HCT116 (cell line): ENCODE measurements around the gene PEX12. TPM values are rescaled to one million over a fixed set of nuclear protein-coding genes. Genes with fewer than 3 reads are reported as not detected.

Source experiments
- ATAC-seq: fragments of 200-7000 bp; cut with Tn5 transposase; 2 replicates; pipeline ENCODE4 v1.9.1; 2020; ENCODE audit warnings: mild to moderate bottlenecking, moderate library complexity
- BruUV-seq: library from RNA; stranded (reverse); fragments of 400-500 nt; replicated peaks from 2 replicates; lab custom pipeline; 2021; lab: Mats Ljungman, UMichigan
- CTCF ChIA-PET: fragments of 300-600 bp; sonication (Branson Sonifier 250); formaldehyde crosslinking; loops from one replicate; lab custom pipeline; 2021; ENCODE audit warnings: antibody characterized with exemption; lab: Charles Lee
- POLR2A ChIA-PET: fragments of 300-600, 350-600 bp; sonication (Branson Sonifier 250); formaldehyde crosslinking; loops from one replicate; lab custom pipeline; 2021; ENCODE audit warnings: antibody characterized with exemption; lab: Charles Lee
- RAD21 ChIA-PET, 2 experiments: fragments of 300-600 bp; sonication (Branson Sonifier 250); formaldehyde crosslinking; loops; one replicate each; lab custom pipeline; 2023; ENCODE audit warnings: low total read pairs in 2 of 2; ENCODE audit not compliant: uncharacterized antibody in 2 of 2, unreplicated experiment in 2 of 2, low non-redundant PET in 1 of 2; lab: Charles Lee
- DNase-seq: peaks from one replicate; pipeline ENCODE4 v3.0.0-alpha.2; 2010; ENCODE audit warnings: low read depth, low spot score
- H2AFZ ChIP-seq: fragments of 200-600 bp; shearing (Covaris generic), sonication (generic); 2 replicates; pipeline ENCODE4 v1.6.1; 2017; ENCODE audit warnings: low read depth, mixed run types, mixed read lengths, antibody characterized with exemption, low read length; ENCODE audit not compliant: poor library complexity, severe bottlenecking
- H3K27ac ChIP-seq: 2 replicates; pipeline ENCODE4 v1.5.1; 2012; ENCODE audit warnings: low read depth, low read length
- H3K27me3 ChIP-seq: fragments of 200-600 bp; sonication (generic); 2 replicates; pipeline ENCODE4 v1.6.1; 2016; ENCODE audit warnings: mixed run types, low read length, mixed read lengths; ENCODE audit not compliant: insufficient read depth
- H3K36me3 ChIP-seq, 2 experiments: fragments of 200-500 bp in 1 of 2; fragments of 200-600 bp in 1 of 2; sonication (Bioruptor generic) in 1 of 2; sonication (generic) in 1 of 2; 2 replicates each; pipeline versions ENCODE4 v1.5.1 to v1.6.1; 2014 to 2016; ENCODE audit warnings: low read length in 2 of 2, inconsistent platforms in 1 of 2, mixed read lengths in 1 of 2, mixed run types in 1 of 2; ENCODE audit not compliant: insufficient read depth in 2 of 2, control insufficient read depth in 1 of 2
- H3K4me1 ChIP-seq, 2 experiments: fragments of 200-600 bp in 1 of 2; sonication (generic) in 1 of 2; 2 replicates each; pipeline versions ENCODE4 v1.5.1 to v1.6.1; 2012 to 2017; ENCODE audit warnings: low read length in 2 of 2, inconsistent platforms in 1 of 2, mild to moderate bottlenecking in 1 of 2, mixed read lengths in 1 of 2, mixed run types in 1 of 2, moderate library complexity in 1 of 2; ENCODE audit not compliant: insufficient read depth in 2 of 2, control insufficient read depth in 1 of 2
- H3K4me2 ChIP-seq: fragments of 200-600 bp; sonication (generic); 2 replicates; pipeline ENCODE4 v1.6.1; 2017; ENCODE audit warnings: mixed run types, low read length, mixed read lengths
- H3K4me3 ChIP-seq, 2 experiments: fragments of 200-600 bp in 1 of 2; sonication (generic) in 1 of 2; replicated peaks in 1 of 2; 2 replicates each; pipeline ENCODE4 v1.5.1; 2011 to 2016; ENCODE audit warnings: low read length in 2 of 2, control low read depth in 1 of 2, low read depth in 1 of 2, mild to moderate bottlenecking in 1 of 2, mixed read lengths in 1 of 2, mixed run types in 1 of 2
- H3K79me2 ChIP-seq: fragments of 200-600 bp; sonication (generic); 2 replicates; pipeline ENCODE4 v1.6.1; 2017; ENCODE audit warnings: mild to moderate bottlenecking, mixed run types, low read length, moderate library complexity, mixed read lengths; ENCODE audit not compliant: insufficient read depth
- H3K9ac ChIP-seq: fragments of 200-600 bp; sonication (generic); 2 replicates; pipeline ENCODE4 v1.6.1; 2016; ENCODE audit warnings: low read length, mixed read lengths
- H3K9me2 ChIP-seq: fragments of 200-600 bp; sonication (generic), shearing (Covaris generic); 2 replicates; pipeline ENCODE4 v1.6.1; 2017; ENCODE audit warnings: mixed run types, mild to moderate bottlenecking, moderate library complexity; ENCODE audit not compliant: insufficient read depth
- H3K9me3 ChIP-seq, 2 experiments: fragments of 200-500 bp in 1 of 2; fragments of 200-600 bp in 1 of 2; sonication (Bioruptor generic) in 1 of 2; sonication (generic) in 1 of 2; 2 replicates each; pipeline ENCODE4 v1.6.1; 2014 to 2017; ENCODE audit warnings: low read length in 2 of 2, mixed read lengths in 2 of 2, inconsistent platforms in 1 of 2, low read depth in 1 of 2, mild to moderate bottlenecking in 1 of 2, mixed run types in 1 of 2, moderate library complexity in 1 of 2; ENCODE audit not compliant: control insufficient read depth in 1 of 2, insufficient read depth in 1 of 2
- H4K20me1 ChIP-seq: fragments of 200-600 bp; sonication (generic), shearing (Covaris generic); 2 replicates; pipeline ENCODE4 v1.6.1; 2017; ENCODE audit warnings: mixed run types, mild to moderate bottlenecking, moderate library complexity; ENCODE audit not compliant: insufficient read depth
- CEBPB ChIP-seq: IDR thresholded peaks from 2 replicates; pipeline ENCODE4 v1.6.1; 2012; ENCODE audit warnings: low read depth
- EGR1 ChIP-seq: IDR thresholded peaks from 2 replicates; pipeline ENCODE4 v1.6.1; 2012; ENCODE audit warnings: low read depth
- ELF1 ChIP-seq: IDR thresholded peaks from 2 replicates; pipeline ENCODE4 v1.6.1; 2012; ENCODE audit warnings: low read depth, borderline replicate concordance
- EZH2 ChIP-seq: fragments of 200-600 bp; sonication (generic); IDR thresholded peaks from 2 replicates; pipeline ENCODE4 v1.6.1; 2017; ENCODE audit warnings: antibody characterized with exemption, mixed run types
- EZH2phosphoT487 ChIP-seq: fragments of 200-600 bp; IDR thresholded peaks from 2 replicates; pipeline ENCODE4 v1.6.1; 2018; ENCODE audit warnings: antibody characterized with exemption, borderline replicate concordance
- FOSL1 ChIP-seq: IDR thresholded peaks from 2 replicates; pipeline ENCODE4 v1.6.1; 2012; ENCODE audit warnings: low read depth
- JUND ChIP-seq: IDR thresholded peaks from 2 replicates; pipeline ENCODE4 v1.6.1; 2012
- POLR2A ChIP-seq: IDR thresholded peaks from 2 replicates; pipeline ENCODE4 v1.7.0; 2011; ENCODE audit warnings: borderline replicate concordance; ENCODE audit not compliant: insufficient read depth, insufficient read length; ENCODE audit errors: extremely low read depth
- POLR2AphosphoS5 ChIP-seq: IDR thresholded peaks from 2 replicates; pipeline ENCODE4 v1.6.1; 2011; ENCODE audit warnings: mild to moderate bottlenecking, low read depth, low read length, moderate library complexity
- RAD21 ChIP-seq: IDR thresholded peaks from 2 replicates; pipeline ENCODE4 v1.6.1; 2012; ENCODE audit warnings: low read depth, mild to moderate bottlenecking
- SIN3A ChIP-seq: IDR thresholded peaks from 2 replicates; pipeline ENCODE4 v1.6.1; 2012; ENCODE audit warnings: low read depth
- SRF ChIP-seq: IDR thresholded peaks from 2 replicates; pipeline ENCODE4 v1.6.1; 2012; ENCODE audit warnings: low read depth
- intact Hi-C: fragments of 100-400 bp; cut with micrococcal nuclease; formaldehyde crosslinking; loops from 2 replicates; pipeline ENCODE4 v1.10.0; 2022
- total RNA-seq: library from RNA; stranded (reverse); gene quantifications from one replicate; pipeline ENCODE4 v1.2.1, GENCODE V29; 2021; ENCODE audit not compliant: unreplicated experiment
- TF ChIP-seq, protein P1 (sequence below), 3 experiments: fragments of 200-600 bp in 1 of 3; sonication (generic) in 1 of 3; IDR thresholded peaks in 2 of 3; conservative IDR thresholded peaks in 1 of 3; 2 replicates each; pipeline ENCODE4 v1.5.1; 2012 to 2017; ENCODE audit warnings: low read depth in 2 of 3, low read length in 2 of 3, antibody characterized with exemption in 1 of 3, borderline replicate concordance in 1 of 3, control low read depth in 1 of 3, mild to moderate bottlenecking in 1 of 3, mixed read lengths in 1 of 3, mixed run types in 1 of 3, moderate library complexity in 1 of 3; ENCODE audit not compliant: insufficient read depth in 1 of 3
- TF ChIP-seq, protein P2 (sequence below): IDR thresholded peaks from 2 replicates; pipeline ENCODE4 v1.6.1; 2011; ENCODE audit warnings: mild to moderate bottlenecking, low read length, moderate library complexity; ENCODE audit not compliant: insufficient replicate concordance; ENCODE audit errors: extremely low read depth
- TF ChIP-seq, protein P3 (sequence below): IDR thresholded peaks from 2 replicates; pipeline ENCODE4 v1.6.1; 2012; ENCODE audit warnings: low read depth

The PEX12 gene
- total RNA-seq, 1 experiment from 2014 or later = 5.0 TPM

DNA sequence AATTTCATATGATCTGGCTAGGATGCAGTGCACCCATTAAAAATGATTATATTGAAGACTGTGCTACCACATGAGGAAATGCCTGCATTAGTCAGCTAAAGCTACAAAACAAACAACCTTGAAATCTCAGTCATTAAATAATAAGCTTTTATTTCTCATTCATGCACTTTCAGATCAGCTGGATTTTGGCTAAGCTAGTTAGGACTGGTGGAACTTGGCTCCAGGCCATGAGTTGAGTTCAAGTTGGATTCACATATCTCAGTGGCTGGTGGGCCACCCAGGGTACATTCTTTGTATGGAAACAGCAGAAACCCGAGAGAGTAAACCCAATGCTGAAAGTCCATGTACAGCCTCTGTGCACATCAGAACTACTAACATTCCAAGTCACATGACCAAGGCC is 34.5 kb downstream of the PEX12 start:
- H3K36me3 ChIP-seq = no peaks in the 10 kb centered on the region
- no peaks in the 10 kb centered on the region for H3K9me2 ChIP-seq
- no peak overlapping the region for H3K9ac ChIP-seq
- no peak for DNase-seq
- no peaks in the 10 kb centered on the region for H3K9me3 ChIP-seq
- CTCF ChIA-PET = interaction anchor here (0.9 kb wide), 1 partner anchor 11 kb away, joined by 3 read pairs; no protein-coding TSS in a partner anchor
- POLR2A ChIA-PET = no interaction called here
- intact Hi-C loops = no loop called here
- ATAC-seq = no peak
- BruUV-seq = no TSS peak
- no peaks in the 10 kb centered on the region for H3K79me2 ChIP-seq
- H3K4me3 ChIP-seq = no peak overlapping the region
- TF ChIP-seq CEBPB = no peak
- TF ChIP-seq, protein P1, sequence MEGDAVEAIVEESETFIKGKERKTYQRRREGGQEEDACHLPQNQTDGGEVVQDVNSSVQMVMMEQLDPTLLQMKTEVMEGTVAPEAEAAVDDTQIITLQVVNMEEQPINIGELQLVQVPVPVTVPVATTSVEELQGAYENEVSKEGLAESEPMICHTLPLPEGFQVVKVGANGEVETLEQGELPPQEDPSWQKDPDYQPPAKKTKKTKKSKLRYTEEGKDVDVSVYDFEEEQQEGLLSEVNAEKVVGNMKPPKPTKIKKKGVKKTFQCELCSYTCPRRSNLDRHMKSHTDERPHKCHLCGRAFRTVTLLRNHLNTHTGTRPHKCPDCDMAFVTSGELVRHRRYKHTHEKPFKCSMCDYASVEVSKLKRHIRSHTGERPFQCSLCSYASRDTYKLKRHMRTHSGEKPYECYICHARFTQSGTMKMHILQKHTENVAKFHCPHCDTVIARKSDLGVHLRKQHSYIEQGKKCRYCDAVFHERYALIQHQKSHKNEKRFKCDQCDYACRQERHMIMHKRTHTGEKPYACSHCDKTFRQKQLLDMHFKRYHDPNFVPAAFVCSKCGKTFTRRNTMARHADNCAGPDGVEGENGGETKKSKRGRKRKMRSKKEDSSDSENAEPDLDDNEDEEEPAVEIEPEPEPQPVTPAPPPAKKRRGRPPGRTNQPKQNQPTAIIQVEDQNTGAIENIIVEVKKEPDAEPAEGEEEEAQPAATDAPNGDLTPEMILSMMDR (IDR thresholded peaks at IDR 0.05 in 2 of 3, conservative IDR thresholded peaks at IDR 0.05 in 1 of 3; ENCODE audit: borderline replicate concordance in 1 of 3, insufficient read depth in 1 of 3, low read depth in 2 of 3, low read length in 2 of 3) = no peak
- no peak for TF ChIP-seq JUND
- no peak for TF ChIP-seq SRF
- no peak for TF ChIP-seq FOSL1
- TF ChIP-seq RAD21 = no peak
- no peak for TF ChIP-seq ELF1
- TF ChIP-seq EZH2phosphoT487 = no peak
- TF ChIP-seq POLR2A = no peak
- H3K27ac ChIP-seq = no peak overlapping the region
- H3K4me2 ChIP-seq = no peak overlapping the region
- H3K4me1 ChIP-seq = peaks cover 0 to 5% of the 10 kb centered on the region in 2 experiments; a peak in 1 of 4 replicates
- no peaks in the 10 kb centered on the region for H4K20me1 ChIP-seq
- H2AFZ ChIP-seq = no peak overlapping the region
- RAD21 ChIA-PET = no interaction called here
- peaks cover 28% of the 10 kb centered on the region; the same call in 1 of the 2 replicates for H3K27me3 ChIP-seq

DNA sequence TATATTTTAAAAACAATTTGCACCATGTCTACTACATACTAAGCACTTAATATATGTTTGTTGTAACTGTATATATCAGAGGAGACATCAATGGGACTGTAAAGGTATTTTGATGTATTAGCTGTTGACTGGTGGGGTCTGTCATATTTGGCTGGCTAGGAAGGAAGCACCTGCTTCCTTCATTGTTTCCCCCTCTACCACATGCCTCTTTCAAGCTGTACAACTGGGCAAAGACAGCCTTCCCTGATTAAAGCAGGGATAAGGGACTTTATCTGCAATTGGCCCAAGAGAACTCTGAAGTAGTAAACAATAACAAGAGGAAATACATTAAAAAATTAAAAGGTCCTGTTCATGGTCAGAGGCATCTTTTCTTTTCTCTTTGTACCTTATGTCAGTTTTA is 35.4 kb downstream of the PEX12 start:
- no peaks in the 10 kb centered on the region for H3K36me3 ChIP-seq
- POLR2A ChIA-PET = no interaction called here
- H3K27me3 ChIP-seq = peaks cover 21% of the 10 kb centered on the region; the same call in 1 of the 2 replicates
- H3K9ac ChIP-seq = no peak overlapping the region
- H3K9me3 ChIP-seq = no peaks in the 10 kb centered on the region
- H3K79me2 ChIP-seq = no peaks in the 10 kb centered on the region
- H3K27ac ChIP-seq = no peak overlapping the region
- peaks cover 0 to 5% of the 10 kb centered on the region in 2 experiments; a peak in 1 of 4 replicates for H3K4me1 ChIP-seq
- H3K9me2 ChIP-seq = no peaks in the 10 kb centered on the region
- intact Hi-C loops = no loop called here
- RAD21 ChIA-PET = no interaction called here
- H3K4me2 ChIP-seq = no peak overlapping the region
- H2AFZ ChIP-seq = no peak overlapping the region
- H4K20me1 ChIP-seq = no peaks in the 10 kb centered on the region
- ATAC-seq (no peak), DNase-seq (no peak)
- H3K4me3 ChIP-seq = no peak overlapping the region
- CTCF ChIA-PET = no interaction called here
- no TSS peak for BruUV-seq
- TF ChIP-seq ELF1 = no peak
- TF ChIP-seq, protein P2, sequence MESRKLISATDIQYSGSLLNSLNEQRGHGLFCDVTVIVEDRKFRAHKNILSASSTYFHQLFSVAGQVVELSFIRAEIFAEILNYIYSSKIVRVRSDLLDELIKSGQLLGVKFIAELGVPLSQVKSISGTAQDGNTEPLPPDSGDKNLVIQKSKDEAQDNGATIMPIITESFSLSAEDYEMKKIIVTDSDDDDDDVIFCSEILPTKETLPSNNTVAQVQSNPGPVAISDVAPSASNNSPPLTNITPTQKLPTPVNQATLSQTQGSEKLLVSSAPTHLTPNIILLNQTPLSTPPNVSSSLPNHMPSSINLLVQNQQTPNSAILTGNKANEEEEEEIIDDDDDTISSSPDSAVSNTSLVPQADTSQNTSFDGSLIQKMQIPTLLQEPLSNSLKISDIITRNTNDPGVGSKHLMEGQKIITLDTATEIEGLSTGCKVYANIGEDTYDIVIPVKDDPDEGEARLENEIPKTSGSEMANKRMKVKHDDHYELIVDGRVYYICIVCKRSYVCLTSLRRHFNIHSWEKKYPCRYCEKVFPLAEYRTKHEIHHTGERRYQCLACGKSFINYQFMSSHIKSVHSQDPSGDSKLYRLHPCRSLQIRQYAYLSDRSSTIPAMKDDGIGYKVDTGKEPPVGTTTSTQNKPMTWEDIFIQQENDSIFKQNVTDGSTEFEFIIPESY = no peak
- TF ChIP-seq SIN3A = no peak
- no peak for TF ChIP-seq POLR2AphosphoS5
- no peak for TF ChIP-seq EGR1
- TF ChIP-seq, protein P3, sequence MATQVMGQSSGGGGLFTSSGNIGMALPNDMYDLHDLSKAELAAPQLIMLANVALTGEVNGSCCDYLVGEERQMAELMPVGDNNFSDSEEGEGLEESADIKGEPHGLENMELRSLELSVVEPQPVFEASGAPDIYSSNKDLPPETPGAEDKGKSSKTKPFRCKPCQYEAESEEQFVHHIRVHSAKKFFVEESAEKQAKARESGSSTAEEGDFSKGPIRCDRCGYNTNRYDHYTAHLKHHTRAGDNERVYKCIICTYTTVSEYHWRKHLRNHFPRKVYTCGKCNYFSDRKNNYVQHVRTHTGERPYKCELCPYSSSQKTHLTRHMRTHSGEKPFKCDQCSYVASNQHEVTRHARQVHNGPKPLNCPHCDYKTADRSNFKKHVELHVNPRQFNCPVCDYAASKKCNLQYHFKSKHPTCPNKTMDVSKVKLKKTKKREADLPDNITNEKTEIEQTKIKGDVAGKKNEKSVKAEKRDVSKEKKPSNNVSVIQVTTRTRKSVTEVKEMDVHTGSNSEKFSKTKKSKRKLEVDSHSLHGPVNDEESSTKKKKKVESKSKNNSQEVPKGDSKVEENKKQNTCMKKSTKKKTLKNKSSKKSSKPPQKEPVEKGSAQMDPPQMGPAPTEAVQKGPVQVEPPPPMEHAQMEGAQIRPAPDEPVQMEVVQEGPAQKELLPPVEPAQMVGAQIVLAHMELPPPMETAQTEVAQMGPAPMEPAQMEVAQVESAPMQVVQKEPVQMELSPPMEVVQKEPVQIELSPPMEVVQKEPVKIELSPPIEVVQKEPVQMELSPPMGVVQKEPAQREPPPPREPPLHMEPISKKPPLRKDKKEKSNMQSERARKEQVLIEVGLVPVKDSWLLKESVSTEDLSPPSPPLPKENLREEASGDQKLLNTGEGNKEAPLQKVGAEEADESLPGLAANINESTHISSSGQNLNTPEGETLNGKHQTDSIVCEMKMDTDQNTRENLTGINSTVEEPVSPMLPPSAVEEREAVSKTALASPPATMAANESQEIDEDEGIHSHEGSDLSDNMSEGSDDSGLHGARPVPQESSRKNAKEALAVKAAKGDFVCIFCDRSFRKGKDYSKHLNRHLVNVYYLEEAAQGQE = no peak
- no peak for TF ChIP-seq EZH2
- no peak for TF ChIP-seq JUND
